T-helper 17 cell (primary cell): ENCODE results near the gene GMCL2. TPM values are rescaled to one million over a fixed set of nuclear protein-coding genes. Genes with fewer than 3 reads are reported as not detected.

Experiments used
- ATAC-seq: fragments of 150-1000 bp; cut with Tn5 transposase; 2 replicates; pipeline ENCODE4 v1.10.0; 2021; ENCODE audit warnings: mild to moderate bottlenecking, moderate library complexity
- DNase-seq, 3 donors: peaks; one replicate each; pipeline versions ENCODE4 v3.0.0 to v3.0.0-alpha.2; 2020 to 2021
- H3K9me3 ChIP-seq: one replicate; pipeline ENCODE4 v1.7.0; 2013; ENCODE audit warnings: low read length, mild to moderate bottlenecking; ENCODE audit not compliant: control insufficient read depth, poor library complexity, severe bottlenecking
- H3K27ac Mint-ChIP-seq: one replicate; pipeline ENCODE4 v1.8.0; 2022; ENCODE audit warnings: mild to moderate bottlenecking, moderate library complexity, mixed read lengths
- H3K27me3 Mint-ChIP-seq: one replicate; pipeline ENCODE4 v1.8.0; 2022; ENCODE audit warnings: mixed read lengths
- H3K36me3 Mint-ChIP-seq: one replicate; pipeline ENCODE4 v1.8.0; 2022; ENCODE audit warnings: low read depth, mixed read lengths
- H3K4me1 Mint-ChIP-seq: one replicate; pipeline ENCODE4 v1.8.0; 2022; ENCODE audit warnings: mild to moderate bottlenecking, mixed read lengths
- H3K4me3 Mint-ChIP-seq: one replicate; pipeline ENCODE4 v1.8.0; 2022; ENCODE audit warnings: mild to moderate bottlenecking, moderate library complexity, mixed read lengths
- total RNA-seq, 4 donors: library from RNA in 2 of 4; stranded (reverse) in 2 of 4; gene quantifications; one replicate each; pipeline ENCODE4 v1.2.3 and lab custom pipeline; 2022 to 2026

The GMCL2 gene
- total RNA-seq, 2 donors from 2014 or later: not detected

DNA sequence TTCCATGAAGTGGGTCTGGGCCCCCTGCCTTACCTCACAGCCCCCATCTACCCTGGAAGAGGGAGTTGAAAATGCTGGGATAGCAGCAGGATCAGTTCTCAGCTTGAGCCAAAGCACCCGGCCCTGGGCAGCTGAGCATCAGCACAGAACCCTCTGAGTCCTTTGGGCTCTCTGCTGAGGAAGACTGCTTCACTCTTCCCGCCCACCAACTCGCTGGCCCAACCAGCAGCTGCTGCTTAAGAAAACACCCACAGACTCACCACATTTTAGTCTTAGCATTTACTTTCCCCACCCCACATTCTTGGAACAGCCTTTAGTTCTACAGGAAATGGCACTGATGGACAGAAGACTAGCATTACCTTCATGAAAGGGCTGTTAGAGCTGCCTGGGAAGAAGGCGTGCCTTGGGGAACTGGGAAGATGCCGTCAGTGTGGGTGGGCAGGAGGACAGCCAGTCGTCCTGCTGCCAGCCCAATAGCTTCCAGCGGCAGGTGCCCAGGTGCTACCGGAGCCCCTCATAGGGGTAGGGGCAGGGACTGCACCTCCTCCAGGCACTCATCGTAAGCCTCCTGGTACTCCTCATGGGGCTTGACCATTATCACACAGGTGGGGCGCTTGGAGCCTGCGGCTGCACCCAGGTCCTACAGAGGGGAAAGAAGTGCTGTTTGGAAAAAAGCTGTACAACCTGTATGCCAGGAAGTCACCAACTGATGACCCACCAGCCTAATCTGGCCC is 37.8 kb downstream of the GMCL2 start:
- Mint-ChIP-seq H3K4me3 (no peak overlapping the region), H3K36me3 (no peaks in the 10 kb centered on the region)

DNA sequence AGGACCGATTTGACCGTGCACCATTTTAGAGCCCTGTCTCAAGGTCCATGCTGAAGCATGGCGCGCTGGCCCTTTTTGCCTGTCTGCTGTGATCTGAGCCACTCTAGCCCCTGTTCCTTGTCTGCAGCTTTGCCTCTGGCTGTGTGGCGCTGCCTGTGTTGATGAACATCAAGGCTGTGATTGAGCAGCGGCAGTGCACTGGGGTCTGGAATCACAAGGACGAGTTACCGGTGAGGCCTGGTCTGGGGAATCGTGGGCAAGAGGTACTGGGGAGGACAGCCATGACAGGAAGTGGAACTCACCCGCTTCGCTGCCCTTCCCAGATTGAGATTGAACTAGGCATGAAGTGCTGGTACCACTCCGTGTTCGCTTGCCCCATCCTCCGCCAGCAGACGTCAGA is 39.8 kb downstream of the GMCL2 start:
- no peak overlapping the region for H3K4me3 Mint-ChIP-seq
- no peak for DNase-seq
- H3K4me1 Mint-ChIP-seq: peaks cover 11% of the 10 kb centered on the region
- H3K36me3 Mint-ChIP-seq: no peaks in the 10 kb centered on the region
- no peaks in the 10 kb centered on the region for H3K27me3 Mint-ChIP-seq
- H3K9me3 ChIP-seq: no peaks in the 10 kb centered on the region
- no peak for ATAC-seq
- peak overlapping the region; percentile 65 for H3K27ac Mint-ChIP-seq

More for the DNA sequence above, 37.8 kb downstream of the GMCL2 start:
- no peak overlapping the region for H3K27ac Mint-ChIP-seq
- H3K4me1 Mint-ChIP-seq: peaks cover 18% of the 10 kb centered on the region
- no peaks in the 10 kb centered on the region for H3K27me3 Mint-ChIP-seq
- no peak for DNase-seq
- ATAC-seq: no peak
- H3K9me3 ChIP-seq: no peaks in the 10 kb centered on the region

DNA sequence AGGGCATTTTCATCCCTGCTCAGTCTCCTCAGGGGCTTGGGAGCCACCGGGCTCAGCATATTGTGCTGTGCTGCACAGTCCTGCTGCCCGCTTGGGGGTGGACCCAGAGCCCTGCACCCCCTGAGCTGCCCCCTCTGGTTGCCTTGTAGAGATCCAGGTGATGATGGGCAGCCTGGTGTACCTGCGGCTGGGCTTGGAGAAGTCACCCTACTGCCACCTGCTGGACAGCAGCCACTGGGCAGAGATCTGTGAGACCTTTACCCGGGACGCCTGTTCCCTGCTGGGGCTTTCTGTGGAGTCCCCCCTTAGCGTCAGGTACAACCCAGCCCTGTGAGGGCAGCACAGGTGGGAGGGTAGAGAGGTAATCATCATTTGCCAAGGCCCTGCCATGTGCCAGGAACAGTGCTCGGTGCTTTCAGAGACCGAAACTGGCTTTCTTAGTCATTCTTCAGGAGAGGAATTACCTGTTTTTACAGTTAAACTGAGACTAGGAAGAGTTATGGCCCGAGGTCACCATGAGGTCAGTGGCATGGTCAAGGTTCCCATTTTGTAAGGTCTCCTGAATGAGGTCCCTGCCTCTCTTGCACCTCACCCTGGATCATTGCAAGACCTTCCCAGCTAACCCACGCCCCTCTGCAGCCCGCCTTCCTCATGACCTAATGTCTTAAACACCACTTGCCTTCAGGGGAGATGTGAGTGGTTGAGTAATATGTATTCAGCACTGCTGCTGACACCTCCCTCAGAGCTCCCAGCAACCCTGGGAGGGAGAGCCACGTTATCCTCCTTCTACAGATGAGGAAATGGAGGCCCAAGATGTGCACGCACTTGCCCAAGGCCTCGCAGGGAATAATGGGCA is 41.0 kb downstream of the GMCL2 start:
- Mint-ChIP-seq H3K27me3 (no peaks in the 10 kb centered on the region), H3K36me3 (peaks cover 2% of the 10 kb centered on the region), H3K27ac (peak overlapping the region; percentile 54), H3K4me3 (no peak overlapping the region), H3K4me1 (peaks cover 5% of the 10 kb centered on the region)
- ATAC-seq: peak; percentile 95
- no peaks in the 10 kb centered on the region for H3K9me3 ChIP-seq
- peak; percentile 54 to 66 (median 60) for DNase-seq

DNA sequence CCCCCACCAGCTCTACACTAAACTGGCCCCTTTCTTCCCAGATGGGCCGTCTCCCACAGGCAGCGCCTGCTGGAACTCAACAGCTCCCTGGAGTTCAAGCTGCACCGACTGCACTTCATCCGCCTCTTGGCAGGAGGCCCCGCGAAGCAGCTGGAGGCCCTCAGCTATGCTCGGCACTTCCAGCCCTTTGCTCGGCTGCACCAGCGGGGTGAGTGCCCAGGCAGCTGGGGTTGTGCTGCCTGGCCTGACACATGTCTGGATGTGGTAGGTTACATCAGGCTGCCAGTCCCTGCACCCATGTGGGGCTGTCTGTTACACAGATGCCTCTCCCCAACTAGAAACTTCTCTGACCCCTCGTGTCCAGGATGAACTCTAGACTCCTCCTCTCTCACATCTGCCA is 43.3 kb downstream of the GMCL2 start:
- DNase-seq (no peak), ATAC-seq (no peak)
- no peaks in the 10 kb centered on the region for H3K9me3 ChIP-seq
- Mint-ChIP-seq H3K4me3 (no peak overlapping the region), H3K27me3 (no peaks in the 10 kb centered on the region), H3K36me3 (peaks cover 2% of the 10 kb centered on the region), H3K27ac (peak overlapping the region; percentile 34), H3K4me1 (peaks cover 3% of the 10 kb centered on the region)

DNA sequence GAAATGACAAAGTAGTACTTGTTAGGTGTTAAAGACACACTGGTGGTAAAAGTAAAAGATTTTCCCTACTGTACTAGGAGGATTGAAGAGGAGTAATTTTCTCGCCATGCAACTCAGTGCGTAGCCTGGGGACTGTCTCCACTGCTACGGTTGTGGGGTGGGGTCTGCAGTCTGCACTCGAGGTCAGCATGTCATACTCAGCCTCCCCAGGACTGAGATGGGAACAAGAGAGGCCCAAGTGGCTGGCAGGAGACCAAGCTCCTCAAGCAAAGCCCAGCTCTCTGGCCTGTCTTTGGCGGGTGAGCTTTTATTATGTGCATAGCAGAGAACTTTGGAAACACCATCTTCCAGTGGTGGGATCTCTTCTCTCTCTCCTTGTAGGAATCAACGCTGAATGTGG is 43.9 kb downstream of the GMCL2 start:
- no peak for DNase-seq
- Mint-ChIP-seq H3K27me3 (no peaks in the 10 kb centered on the region), H3K36me3 (peaks cover 2% of the 10 kb centered on the region), H3K4me1 (peaks cover 3% of the 10 kb centered on the region), H3K4me3 (no peak overlapping the region), H3K27ac (peak overlapping the region; percentile 6)
- H3K9me3 ChIP-seq: no peaks in the 10 kb centered on the region
- ATAC-seq: no peak

DNA sequence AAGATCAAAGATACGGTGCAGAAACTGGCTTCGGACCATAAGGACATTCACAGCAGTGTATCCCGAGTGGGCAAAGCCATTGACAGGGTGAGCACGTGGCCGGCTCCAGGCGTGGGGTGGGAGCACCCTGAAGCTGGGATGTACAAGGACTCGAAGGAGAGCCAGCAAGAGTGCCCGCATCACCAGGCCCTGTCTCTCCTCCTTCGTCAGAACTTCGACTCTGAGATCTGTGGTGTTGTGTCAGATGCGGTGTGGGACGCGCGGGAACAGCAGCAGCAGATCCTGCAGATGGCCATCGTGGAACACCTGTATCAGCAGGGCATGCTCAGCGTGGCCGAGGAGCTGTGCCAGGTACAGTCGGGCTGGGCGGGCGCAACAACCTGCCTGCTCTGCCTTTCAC is 44.5 kb downstream of the GMCL2 start:
- no peaks in the 10 kb centered on the region for H3K27me3 Mint-ChIP-seq
- H3K4me1 Mint-ChIP-seq: peaks cover 3% of the 10 kb centered on the region
- H3K27ac Mint-ChIP-seq: peak overlapping the region; percentile 6
- DNase-seq (no peak), ATAC-seq (no peak)
- no peak overlapping the region for H3K4me3 Mint-ChIP-seq
- H3K36me3 Mint-ChIP-seq: peaks cover 2% of the 10 kb centered on the region
- H3K9me3 ChIP-seq: no peaks in the 10 kb centered on the region

DNA sequence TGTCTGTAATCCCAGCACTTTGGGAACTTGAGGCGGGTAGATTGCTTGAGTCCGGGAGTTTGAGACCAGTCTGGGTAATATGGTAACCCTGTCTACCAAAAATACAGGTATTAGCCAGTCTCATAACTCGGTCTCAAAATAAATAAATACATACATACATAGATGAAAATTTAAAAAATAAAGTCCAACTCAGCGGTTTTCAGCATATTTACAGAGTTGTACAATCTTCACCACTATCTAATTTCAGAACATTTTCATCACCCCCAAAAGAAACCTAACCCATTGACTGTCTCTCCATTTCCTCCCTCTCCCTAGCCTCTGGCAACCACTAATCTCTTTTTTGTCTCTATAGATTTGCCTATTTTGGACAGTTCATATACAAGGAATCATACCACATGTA is 45.6 kb downstream of the GMCL2 start:
- DNase-seq (no peak), ATAC-seq (no peak)
- H3K27me3 Mint-ChIP-seq: no peaks in the 10 kb centered on the region
- H3K4me3 Mint-ChIP-seq: no peak overlapping the region
- H3K27ac Mint-ChIP-seq: peak overlapping the region; percentile 54
- H3K4me1 Mint-ChIP-seq: peaks cover 10% of the 10 kb centered on the region
- H3K36me3 Mint-ChIP-seq: peaks cover 2% of the 10 kb centered on the region
- no peaks in the 10 kb centered on the region for H3K9me3 ChIP-seq

DNA sequence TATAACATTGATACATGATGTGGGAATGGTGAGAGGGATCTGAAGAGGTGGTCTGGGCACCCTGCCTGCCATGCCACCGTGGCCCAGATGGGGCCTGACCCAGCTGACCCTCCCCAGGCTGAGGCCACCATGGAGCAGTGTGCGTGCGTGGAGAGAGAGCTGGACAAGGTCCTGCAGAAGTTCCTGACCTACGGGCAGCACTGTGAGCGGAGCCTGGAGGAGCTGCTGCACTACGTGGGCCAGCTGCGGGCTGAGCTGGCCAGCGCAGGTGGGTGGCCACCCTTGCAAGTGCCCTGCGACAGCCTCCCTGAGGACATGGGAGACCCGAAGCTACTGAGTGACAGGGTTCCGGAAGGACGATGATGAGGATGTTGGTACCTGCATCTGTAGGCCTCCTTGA is 49.2 kb downstream of the GMCL2 start:
- peaks cover 21% of the 10 kb centered on the region for H3K4me1 Mint-ChIP-seq
- H3K9me3 ChIP-seq: no peaks in the 10 kb centered on the region
- ATAC-seq: no peak
- DNase-seq: no peak
- H3K27ac Mint-ChIP-seq: no peak overlapping the region
- peaks cover 5% of the 10 kb centered on the region for H3K36me3 Mint-ChIP-seq
- H3K27me3 Mint-ChIP-seq: no peaks in the 10 kb centered on the region
- no peak overlapping the region for H3K4me3 Mint-ChIP-seq

DNA sequence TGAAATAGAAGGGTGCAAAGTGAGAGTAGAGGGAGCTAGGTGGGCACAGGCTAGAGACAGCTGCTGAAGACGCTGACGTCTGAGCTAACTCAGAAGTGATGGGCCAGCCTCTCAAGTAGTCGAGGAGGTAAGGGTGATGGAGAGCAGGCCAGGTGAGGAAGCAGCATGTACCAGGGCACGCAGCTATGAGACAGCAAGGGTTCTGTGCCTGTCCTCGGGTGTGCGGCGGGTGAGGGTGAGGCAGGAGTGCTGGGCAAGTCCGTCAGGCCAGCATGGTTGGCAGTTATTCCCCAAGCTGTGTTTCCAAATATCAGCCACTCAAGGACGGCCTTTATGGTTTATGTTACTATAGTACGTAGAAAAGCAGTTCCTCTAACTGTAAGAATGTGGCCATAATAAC is 50.2 kb downstream of the GMCL2 start:
- no peak overlapping the region for H3K4me3 Mint-ChIP-seq

More for the DNA sequence above, 50.2 kb downstream of the GMCL2 start:
- no peak for ATAC-seq
- H3K27me3 Mint-ChIP-seq: no peaks in the 10 kb centered on the region
- no peaks in the 10 kb centered on the region for H3K9me3 ChIP-seq
- H3K36me3 Mint-ChIP-seq: peaks cover 5% of the 10 kb centered on the region
- H3K4me1 Mint-ChIP-seq: peaks cover 25% of the 10 kb centered on the region
- H3K27ac Mint-ChIP-seq: peak overlapping the region; percentile 81
- no peak for DNase-seq

Other genes starting within 250 kb of the GMCL2 start
- gene PROP1, start 191.1 kb downstream of the GMCL2 start, total RNA-seq: not detected
- 1 to 10 TPM; 8.5 to 9.0 TPM for gene N4BP3, start 73.8 kb downstream of the GMCL2 start, total RNA-seq
- 10 to 100 TPM; 14.7 to 15.3 TPM for gene RMND5B, start 56.4 kb downstream of the GMCL2 start, total RNA-seq
- 10 to 100 TPM; 62.2 to 62.4 TPM for gene NHP2, start 33.5 kb downstream of the GMCL2 start, total RNA-seq
- gene HNRNPAB, start 17.2 kb upstream of the GMCL2 start, total RNA-seq: 10 to 100 TPM; 89.5 to 90.5 TPM
- gene PHYKPL, start 45.4 kb upstream of the GMCL2 start, total RNA-seq: 100 to 1,000 TPM in 1 of 2 donors, 10 to 100 TPM in 1; 86.9 to 107 TPM